ENCODE measurements around the gene NDUFS6. TPM values are rescaled to one million over a fixed set of nuclear protein-coding genes. Genes with fewer than 3 reads are reported as not detected.

NDUFS6 gene
- total RNA-seq, 2 donors from 2014 or later: 12.5 to 41.9 TPM

DNA sequence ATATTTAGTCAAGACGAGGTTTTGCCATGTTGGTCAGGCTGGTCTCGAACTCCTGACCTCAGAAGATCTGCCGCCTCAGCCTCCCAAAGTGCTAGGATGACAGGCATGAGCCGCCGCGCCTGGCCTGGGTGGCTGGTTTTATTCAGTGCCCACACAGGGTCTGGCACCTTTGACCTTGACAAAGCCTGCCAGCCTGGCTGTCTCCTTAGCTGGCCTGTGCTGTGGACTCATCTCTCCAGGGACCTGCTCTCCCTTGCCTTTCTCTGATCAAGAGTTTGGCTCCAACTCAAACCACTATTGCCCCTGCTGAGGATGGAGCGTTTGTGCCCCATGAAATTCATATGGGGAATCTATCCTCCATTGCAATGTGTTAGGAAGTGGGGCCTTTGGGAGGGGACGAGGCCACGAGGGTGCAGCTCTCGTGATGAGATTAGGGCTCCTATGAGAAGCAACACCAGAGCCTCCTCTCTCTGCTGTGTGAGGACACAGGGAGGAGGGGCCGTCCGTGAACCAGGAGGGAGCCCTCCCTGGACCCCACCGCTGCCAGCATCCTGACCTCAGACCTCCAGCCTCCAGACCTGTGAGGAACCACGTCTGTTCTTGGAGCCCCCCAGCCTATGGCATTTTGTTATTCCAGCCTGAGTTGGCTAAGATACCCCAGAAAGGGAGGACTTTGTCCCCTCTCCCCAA, 46.5 kb upstream of the NDUFS6 start:
- no peak for ATAC-seq
- WGBS, 2 donors: 62 to 74% methylated on average over 11 to 14 of the region's 14 CpGs
- intact Hi-C loops (cut with DNase I): no loop called here
- TF ChIP-seq POLR2A (IDR thresholded peaks at IDR 0.05): no peak
- TF ChIP-seq, protein P1, sequence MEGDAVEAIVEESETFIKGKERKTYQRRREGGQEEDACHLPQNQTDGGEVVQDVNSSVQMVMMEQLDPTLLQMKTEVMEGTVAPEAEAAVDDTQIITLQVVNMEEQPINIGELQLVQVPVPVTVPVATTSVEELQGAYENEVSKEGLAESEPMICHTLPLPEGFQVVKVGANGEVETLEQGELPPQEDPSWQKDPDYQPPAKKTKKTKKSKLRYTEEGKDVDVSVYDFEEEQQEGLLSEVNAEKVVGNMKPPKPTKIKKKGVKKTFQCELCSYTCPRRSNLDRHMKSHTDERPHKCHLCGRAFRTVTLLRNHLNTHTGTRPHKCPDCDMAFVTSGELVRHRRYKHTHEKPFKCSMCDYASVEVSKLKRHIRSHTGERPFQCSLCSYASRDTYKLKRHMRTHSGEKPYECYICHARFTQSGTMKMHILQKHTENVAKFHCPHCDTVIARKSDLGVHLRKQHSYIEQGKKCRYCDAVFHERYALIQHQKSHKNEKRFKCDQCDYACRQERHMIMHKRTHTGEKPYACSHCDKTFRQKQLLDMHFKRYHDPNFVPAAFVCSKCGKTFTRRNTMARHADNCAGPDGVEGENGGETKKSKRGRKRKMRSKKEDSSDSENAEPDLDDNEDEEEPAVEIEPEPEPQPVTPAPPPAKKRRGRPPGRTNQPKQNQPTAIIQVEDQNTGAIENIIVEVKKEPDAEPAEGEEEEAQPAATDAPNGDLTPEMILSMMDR (IDR thresholded peaks at IDR 0.05): no peak
- peaks cover 3% of the 10 kb centered on the region for H3K4me1 ChIP-seq
- H3K27me3 ChIP-seq: no peaks in the 10 kb centered on the region
- H3K27ac ChIP-seq: no peak overlapping the region
- no peak overlapping the region for H3K4me3 ChIP-seq
- H3K36me3 ChIP-seq (replicated peaks in 1 of 2; ENCODE audit: insufficient read depth in 1 of 2, low read depth in 2 of 2): no peaks in the 10 kb centered on the region
- DNase-seq: peak in 1 of 4 donors; percentile 3
- H3K9me3 ChIP-seq: no peaks in the 10 kb centered on the region

DNA sequence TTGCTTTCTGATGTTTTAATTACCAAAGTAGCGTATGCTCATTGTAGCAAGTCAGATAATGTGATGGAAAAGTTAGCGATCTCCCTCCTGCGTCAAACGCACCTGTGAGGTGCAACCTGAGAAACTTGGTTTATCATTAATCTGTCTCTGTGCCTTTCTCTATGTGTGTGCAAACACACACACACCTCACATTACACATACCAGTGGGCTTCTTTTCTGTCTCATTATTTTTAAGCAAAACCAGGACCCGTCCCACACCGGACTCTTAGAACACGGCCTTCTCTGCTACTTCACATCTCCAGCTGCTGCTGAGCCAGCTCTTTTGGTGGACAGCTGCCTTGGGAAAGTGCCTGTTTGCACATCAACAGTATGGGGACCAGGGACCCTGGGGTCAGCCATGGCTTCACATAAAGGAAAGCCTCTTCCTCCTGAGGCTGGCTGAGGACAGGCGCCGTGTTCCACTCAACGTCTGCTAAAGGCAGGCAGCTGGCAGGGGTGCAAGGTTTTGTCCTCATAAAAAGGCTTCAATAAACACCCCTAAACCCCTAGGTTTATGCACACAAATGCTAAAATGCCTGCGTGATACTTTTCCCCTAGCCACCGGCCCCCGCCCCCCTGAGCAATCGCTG, 45.8 kb upstream of the NDUFS6 start:
- Histone ChIP-seq H3K9me3 (no peaks in the 10 kb centered on the region), H3K27me3 (no peaks in the 10 kb centered on the region), H3K36me3 (replicated peaks in 1 of 2; ENCODE audit: insufficient read depth in 1 of 2, low read depth in 2 of 2) (no peaks in the 10 kb centered on the region), H3K27ac (no peak overlapping the region), H3K4me1 (peaks cover 4% of the 10 kb centered on the region), H3K4me3 (no peak overlapping the region)
- no peak for TF ChIP-seq POLR2A (IDR thresholded peaks at IDR 0.05)
- TF ChIP-seq, protein P1 (IDR thresholded peaks at IDR 0.05): no peak
- WGBS, 2 donors: 24 to 27% methylated on average over 14 of the region's 14 CpGs
- ATAC-seq (no peak), DNase-seq (peak in 1 of 4 donors; percentile 6)
- intact Hi-C loops (cut with DNase I): no loop called here

DNA sequence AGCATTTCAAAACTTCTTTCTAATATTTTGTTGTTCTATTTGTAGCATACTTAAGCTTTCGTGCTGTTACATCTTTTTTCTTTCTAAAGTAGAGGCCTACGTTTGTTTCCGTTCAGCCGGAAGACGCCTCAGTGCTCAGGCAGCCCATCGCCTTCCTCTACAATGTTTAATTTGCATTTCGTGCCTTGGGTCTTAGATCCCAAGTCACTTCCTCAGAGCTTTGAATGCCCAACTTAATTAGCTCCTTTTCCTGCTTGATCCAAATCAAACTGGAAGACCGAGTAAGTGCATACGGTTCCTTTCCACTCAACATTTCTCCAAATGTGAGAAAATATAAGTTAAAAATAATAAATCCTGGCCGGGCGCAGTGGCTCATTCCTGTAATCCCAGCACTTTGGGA, 44.7 kb upstream of the NDUFS6 start:
- intact Hi-C loops (cut with DNase I): no loop called here

DNA sequence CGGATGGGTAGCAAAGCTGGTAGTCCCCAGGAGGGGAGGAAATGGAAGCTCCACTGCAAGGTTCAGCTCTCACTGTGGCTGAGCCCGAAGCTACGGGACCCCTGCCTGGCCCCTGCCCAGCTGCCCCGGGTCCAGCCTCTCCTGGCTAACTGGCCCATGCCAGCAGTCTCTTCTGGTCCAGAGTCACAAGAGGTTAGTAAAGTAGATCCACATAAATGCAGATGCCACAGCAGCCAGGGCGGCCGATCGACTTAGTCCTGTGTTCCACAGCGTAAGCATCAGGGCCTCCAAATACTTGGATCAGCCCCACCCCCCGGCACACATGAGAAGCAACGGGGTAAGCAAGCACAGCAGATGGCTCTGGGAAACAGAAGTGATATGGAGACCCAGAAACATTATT, 43.7 kb upstream of the NDUFS6 start:
- TF ChIP-seq POLR2A (IDR thresholded peaks at IDR 0.05): no peak
- TF ChIP-seq, protein P1 (IDR thresholded peaks at IDR 0.05): no peak
- 70 to 76% methylated on average over 10 of the region's 10 CpGs for WGBS, 2 donors
- H3K9me3 ChIP-seq: no peaks in the 10 kb centered on the region
- H3K4me3 ChIP-seq: no peak overlapping the region
- no peaks in the 10 kb centered on the region for H3K27me3 ChIP-seq
- no peaks in the 10 kb centered on the region for H3K36me3 ChIP-seq (replicated peaks in 1 of 2; ENCODE audit: insufficient read depth in 1 of 2, low read depth in 2 of 2)
- intact Hi-C loops (cut with DNase I): no loop called here
- peak in 1 of 4 donors; percentile 5 for DNase-seq
- ATAC-seq: no peak
- H3K27ac ChIP-seq: no peak overlapping the region
- peaks cover 4% of the 10 kb centered on the region for H3K4me1 ChIP-seq

More for the DNA sequence above, 44.7 kb upstream of the NDUFS6 start:
- Histone ChIP-seq H3K27ac (no peak overlapping the region), H3K9me3 (no peaks in the 10 kb centered on the region), H3K27me3 (no peaks in the 10 kb centered on the region), H3K36me3 (replicated peaks in 1 of 2; ENCODE audit: insufficient read depth in 1 of 2, low read depth in 2 of 2) (no peaks in the 10 kb centered on the region), H3K4me3 (no peak overlapping the region), H3K4me1 (peaks cover 4% of the 10 kb centered on the region)
- 76 to 82% methylated on average over 11 of the region's 11 CpGs for WGBS, 2 donors
- TF ChIP-seq, protein P1 (IDR thresholded peaks at IDR 0.05): no peak
- no peak for TF ChIP-seq POLR2A (IDR thresholded peaks at IDR 0.05)
- no peak for DNase-seq
- ATAC-seq: no peak

Measured in body of pancreas (tissue), 4 donors.